Keratinocyte (primary cell): Measurements from ENCODE around the gene DMD.

Source experiments
- CTCF ChIP-seq, 3 experiments: IDR thresholded peaks in 1 of 3; conservative IDR thresholded peaks in 1 of 3; optimal IDR thresholded peaks in 1 of 3; 2 replicates in 2 of 3; 3 replicates in 1 of 3; pipeline versions ENCODE3 to v1.5.1; 2011; ENCODE audit warnings: low read length in 3 of 3, mild to moderate bottlenecking in 3 of 3, moderate library complexity in 2 of 3, control low read depth in 1 of 3, inconsistent platforms in 1 of 3; ENCODE audit not compliant: insufficient read depth in 2 of 3; ENCODE audit errors: extremely low read depth in 1 of 3
- EZH2 ChIP-seq: IDR thresholded peaks from one replicate; pipeline ENCODE4 v1.6.1; 2012; ENCODE audit warnings: inconsistent platforms, mild to moderate bottlenecking, low read length, moderate library complexity

DNA sequence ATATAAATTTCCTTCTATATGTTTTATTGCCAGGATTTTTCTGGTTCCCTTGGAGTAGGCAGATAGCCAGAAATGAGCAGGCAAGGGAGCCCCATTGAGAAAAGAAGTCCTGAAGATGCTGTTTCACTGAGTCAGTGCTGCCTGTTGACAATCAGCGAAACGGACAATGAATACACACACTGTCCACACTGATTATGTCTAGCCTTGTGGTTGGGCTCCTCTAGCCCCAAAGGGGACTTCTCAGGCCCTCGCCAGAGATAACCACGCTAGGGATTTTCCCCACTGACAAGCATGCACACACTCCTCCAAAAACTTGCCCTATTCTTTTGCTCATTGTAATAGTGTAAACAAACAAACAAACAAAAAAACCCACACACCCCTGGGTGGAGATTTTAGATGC is 369.3 kb downstream of the DMD start:
- TF ChIP-seq CTCF (optimal IDR thresholded peaks at IDR 0.05 in 1 of 3, IDR thresholded peaks at IDR 0.05 in 1 of 3, conservative IDR thresholded peaks at IDR 0.05 in 1 of 3; ENCODE audit: extremely low read depth in 1 of 3, insufficient read depth in 2 of 3, low read length in 3 of 3): no peak
- no peak for TF ChIP-seq EZH2
